C4-2B (cell line): ENCODE measurements around the gene PRIM2.
A peak's percentile ranks its signal among the peaks of the same experiment; 100 is the strongest.
"Not testable (repeated sequence)": the region's sequence is repeated elsewhere in the genome, so short reads cannot be mapped to it uniquely, and the experiment has no call there.

ENCODE experiments used
- H3K27ac ChIP-seq: fragments of 450-650 bp; 2 replicates; pipeline ENCODE4 v1.5.1; 2017
- TF ChIP-seq, protein P1 (sequence below): fragments of 450-650 bp; conservative IDR thresholded peaks from 2 replicates; pipeline ENCODE4 v1.5.1; 2017; ENCODE audit warnings: mild to moderate bottlenecking

The PRIM2 gene

DNA sequence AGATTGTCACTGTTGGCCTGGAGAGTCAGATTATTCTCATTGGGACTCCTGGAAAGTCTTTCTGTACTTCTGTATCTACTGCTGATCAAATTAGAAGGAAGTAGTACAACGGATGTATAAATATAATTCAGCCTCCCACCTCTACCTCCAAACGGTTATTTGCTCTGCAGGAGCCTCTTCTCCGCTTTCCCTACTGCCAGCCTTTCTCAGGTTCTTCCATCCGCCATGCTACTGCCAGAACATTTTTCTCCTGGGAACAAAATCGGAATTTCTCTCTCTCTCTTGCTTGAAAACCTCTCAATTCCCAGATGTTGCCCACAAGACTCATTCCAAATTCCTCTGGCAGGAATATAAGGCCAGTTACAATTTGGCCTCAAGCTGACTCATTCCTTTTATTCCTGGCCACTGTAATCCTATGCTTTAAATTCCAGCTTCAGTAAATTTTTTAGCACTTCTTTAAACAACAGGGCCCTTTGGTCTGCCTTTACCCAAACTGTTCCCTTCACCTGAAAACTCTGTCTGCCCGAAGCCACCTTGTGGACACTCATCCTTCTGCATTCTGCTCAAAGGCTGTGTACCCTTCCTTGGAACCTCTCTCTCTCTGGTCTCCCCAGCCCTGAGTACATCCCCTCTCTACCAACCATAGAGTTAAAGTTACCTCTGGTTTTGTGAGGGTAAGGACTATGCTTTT, 354.7 kb downstream of the PRIM2 start:
- TF ChIP-seq, protein P1, sequence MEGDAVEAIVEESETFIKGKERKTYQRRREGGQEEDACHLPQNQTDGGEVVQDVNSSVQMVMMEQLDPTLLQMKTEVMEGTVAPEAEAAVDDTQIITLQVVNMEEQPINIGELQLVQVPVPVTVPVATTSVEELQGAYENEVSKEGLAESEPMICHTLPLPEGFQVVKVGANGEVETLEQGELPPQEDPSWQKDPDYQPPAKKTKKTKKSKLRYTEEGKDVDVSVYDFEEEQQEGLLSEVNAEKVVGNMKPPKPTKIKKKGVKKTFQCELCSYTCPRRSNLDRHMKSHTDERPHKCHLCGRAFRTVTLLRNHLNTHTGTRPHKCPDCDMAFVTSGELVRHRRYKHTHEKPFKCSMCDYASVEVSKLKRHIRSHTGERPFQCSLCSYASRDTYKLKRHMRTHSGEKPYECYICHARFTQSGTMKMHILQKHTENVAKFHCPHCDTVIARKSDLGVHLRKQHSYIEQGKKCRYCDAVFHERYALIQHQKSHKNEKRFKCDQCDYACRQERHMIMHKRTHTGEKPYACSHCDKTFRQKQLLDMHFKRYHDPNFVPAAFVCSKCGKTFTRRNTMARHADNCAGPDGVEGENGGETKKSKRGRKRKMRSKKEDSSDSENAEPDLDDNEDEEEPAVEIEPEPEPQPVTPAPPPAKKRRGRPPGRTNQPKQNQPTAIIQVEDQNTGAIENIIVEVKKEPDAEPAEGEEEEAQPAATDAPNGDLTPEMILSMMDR = peak; percentile 16; the same call in 1 of the 2 replicates
- H3K27ac ChIP-seq = not testable (repeated sequence)

DNA sequence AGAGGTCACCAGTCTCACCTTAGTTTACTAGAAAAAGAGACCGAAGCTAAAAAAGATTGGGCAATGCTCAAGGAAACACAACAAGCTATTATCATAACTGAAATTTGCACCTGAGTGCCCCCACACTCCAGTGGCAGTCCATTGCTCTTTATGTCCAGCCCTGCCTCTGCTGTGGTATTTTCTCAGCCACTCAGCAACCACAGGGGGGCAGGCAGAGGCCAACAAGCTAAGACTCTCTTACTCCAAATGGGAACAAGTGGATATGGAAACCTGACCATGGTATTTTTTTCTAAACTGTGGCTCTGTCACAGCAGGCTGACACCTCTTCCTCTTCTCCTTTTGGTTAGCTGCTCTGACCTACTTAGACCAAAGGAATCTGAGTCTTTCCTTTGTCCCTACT, 355.9 kb downstream of the PRIM2 start:
- H3K27ac ChIP-seq = not testable (repeated sequence)
- TF ChIP-seq, protein P1 = peak; percentile 33

DNA sequence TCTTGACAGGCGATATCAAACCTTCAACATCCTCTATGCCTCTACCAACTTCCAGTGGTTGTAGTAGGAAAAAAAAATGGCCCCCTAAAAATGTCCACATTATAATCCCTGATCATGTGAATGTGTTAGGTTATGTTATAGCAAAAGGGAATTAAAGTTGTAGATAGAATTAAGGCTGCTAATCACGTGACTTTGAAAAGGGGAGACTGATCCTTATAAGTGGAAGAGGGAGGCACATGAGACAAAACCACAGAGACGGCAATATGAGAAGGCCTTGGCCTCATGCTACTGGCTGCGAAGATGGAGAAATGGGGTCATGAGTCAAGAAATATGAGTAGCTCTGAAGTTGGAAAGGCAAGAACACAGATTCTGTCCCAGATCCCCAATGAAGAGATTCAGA, 358.0 kb downstream of the PRIM2 start:
- not testable (repeated sequence) for H3K27ac ChIP-seq

DNA sequence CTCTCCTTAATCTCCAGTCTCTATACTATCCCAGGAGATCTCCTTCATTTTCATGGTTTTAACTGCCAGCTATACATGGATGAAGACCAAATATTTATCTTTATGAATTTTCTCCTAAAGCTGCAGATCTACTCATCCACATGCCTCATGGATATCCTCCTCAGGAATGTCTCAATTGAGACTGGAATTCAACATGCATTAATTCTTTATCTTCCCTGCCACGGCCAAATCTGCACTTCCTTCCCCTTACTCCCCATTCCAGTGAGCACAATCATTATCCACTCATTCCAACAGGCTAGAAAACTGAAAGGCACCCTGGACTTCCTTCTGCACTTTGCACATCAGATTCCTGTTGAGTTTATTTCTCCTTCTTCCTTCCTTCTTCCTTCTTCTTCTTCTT, 379.0 kb downstream of the PRIM2 start:
- not testable (repeated sequence) for H3K27ac ChIP-seq
